HG03139 (cell line): ENCODE results near the gene QRFP.
"Not testable (repeated sequence)": the region's sequence is repeated elsewhere in the genome, so short reads cannot be mapped to it uniquely, and the experiment has no call there.

Experiments
- ATAC-seq: cut with Tn5 transposase; IDR thresholded peaks from one replicate; pipeline ENCODE4 v1.9.1; 2021; ENCODE audit not compliant: unreplicated experiment

QRFP gene

GRCh38 chr9:130920233-130920632 lies 23.6 kb upstream of the QRFP start:
- no peak for ATAC-seq

GRCh38 chr9:130919559-130920145 lies 23.0 kb upstream of the QRFP start:
- no peak for ATAC-seq

- no peak for ATAC-seq
Observed at GRCh38 chr9:130918826-130919558, 22.4 kb upstream of the QRFP start.

- no peak for ATAC-seq
Observed at GRCh38 chr9:130918101-130918825, 21.7 kb upstream of the QRFP start.

- ATAC-seq: no peak
Observed at GRCh38 chr9:130917168-130917960, 20.8 kb upstream of the QRFP start.

GRCh38 chr9:130915096-130915447 lies 18.5 kb upstream of the QRFP start:
- ATAC-seq: no peak

- ATAC-seq: no peak
Observed at GRCh38 chr9:130914417-130915095, 17.9 kb upstream of the QRFP start.

GRCh38 chr9:130913599-130914416 lies 17.2 kb upstream of the QRFP start:
- ATAC-seq: no peak

GRCh38 chr9:130912932-130913598 lies 16.5 kb upstream of the QRFP start:
- ATAC-seq: no peak

GRCh38 chr9:130911254-130912049 lies 14.8 kb upstream of the QRFP start:
- no peak for ATAC-seq

- ATAC-seq: not testable (repeated sequence)
Observed at GRCh38 chr9:130910670-130911069, 14.1 kb upstream of the QRFP start.

GRCh38 chr9:130910041-130910440 lies 13.4 kb upstream of the QRFP start:
- not testable (repeated sequence) for ATAC-seq

GRCh38 chr9:130908878-130909355 lies 12.3 kb upstream of the QRFP start:
- ATAC-seq: no peak

GRCh38 chr9:130908146-130908877 lies 11.7 kb upstream of the QRFP start:
- ATAC-seq: no peak

GRCh38 chr9:130906735-130907416 lies 10.3 kb upstream of the QRFP start:
- no peak for ATAC-seq

GRCh38 chr9:130905902-130906734 lies 9.5 kb upstream of the QRFP start:
- no peak for ATAC-seq
